H1 (cell line): ENCODE measurements around the gene MPPED2. TPM values are rescaled to one million over a fixed set of nuclear protein-coding genes. Genes with fewer than 3 reads are reported as not detected.

Experiments used
- CHD1 ChIP-seq: IDR thresholded peaks from 2 replicates; pipeline ENCODE4 v1.6.1; 2012; ENCODE audit warnings: low read depth, low read length, improper control_type of control experiment
- CHD2 ChIP-seq: IDR thresholded peaks from 2 replicates; pipeline ENCODE4 v1.6.1; 2012; ENCODE audit warnings: low read length, improper control_type of control experiment
- CHD7 ChIP-seq: fragments of 300-600 bp; sonication (generic); IDR thresholded peaks from 2 replicates; pipeline ENCODE4 v1.7.1; 2012; ENCODE audit warnings: low read length, moderate library complexity, mild to moderate bottlenecking, inconsistent platforms; ENCODE audit not compliant: insufficient replicate concordance
- EZH2 ChIP-seq: fragments of 200-600 bp; sonication (generic); IDR thresholded peaks from 2 replicates; pipeline ENCODE4 v1.7.1; 2012; ENCODE audit warnings: low read depth, mild to moderate bottlenecking, moderate library complexity, low read length, inconsistent platforms; ENCODE audit not compliant: severe bottlenecking
- TCF12 ChIP-seq: IDR thresholded peaks from 2 replicates; pipeline ENCODE4 v1.6.1; 2011; ENCODE audit warnings: low read depth, mild to moderate bottlenecking, low read length
- polyA plus RNA-seq, 7 experiments: library from polyadenylated mRNA; depleted of rRNA in 3 of 7; stranded (reverse) in 5 of 7; unstranded in 2 of 7; fragments of >200 nt in 5 of 7; fragments of 200-250 nt in 2 of 7; gene quantifications; 1 replicate in 5 of 7; 2 replicates in 1 of 7; 4 replicates in 1 of 7; pipeline versions ENCODE4 v1.2.1 to v1.2.3, GENCODE V29; 2011 to 2013; ENCODE audit warnings: missing spikeins in 2 of 7, mixed read lengths in 2 of 7
- total RNA-seq: library from RNA; stranded (reverse); fragmentation: NEBNext Ultra II Directional; extraction: Animal tissue kit (Norgen Biotek cat#: 25700); gene quantifications from 2 replicates; pipeline ENCODE4 v1.2.1, GENCODE V29; 2021
- TF ChIP-seq, protein P1 (sequence below): IDR thresholded peaks from 2 replicates; pipeline ENCODE4 v1.6.1; 2012; ENCODE audit warnings: inconsistent platforms

The MPPED2 gene
- total and polyA plus RNA-seq, 2 of the 8 experiments (the other 6 are each of a cell fraction or from before 2014, with no cell fraction given) = 1.3 to 3.5 TPM

- no peak for TF ChIP-seq CHD7
- TF ChIP-seq, protein P1, sequence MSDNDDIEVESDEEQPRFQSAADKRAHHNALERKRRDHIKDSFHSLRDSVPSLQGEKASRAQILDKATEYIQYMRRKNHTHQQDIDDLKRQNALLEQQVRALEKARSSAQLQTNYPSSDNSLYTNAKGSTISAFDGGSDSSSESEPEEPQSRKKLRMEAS = no peak
- TF ChIP-seq TCF12 = no peak
- TF ChIP-seq CHD1 = no peak
- TF ChIP-seq CHD2 = no peak
- TF ChIP-seq EZH2 = no peak
Observed at GRCh38 chr11:30509364-30509763, 76.8 kb downstream of the MPPED2 start (continued).
